Upper lobe of left lung (tissue), 6 donors: ENCODE measurements around the gene FNIP1. TPM values are rescaled to one million over a fixed set of nuclear protein-coding genes. Genes with fewer than 3 reads are reported as not detected.

Experiments used
- ATAC-seq, 2 donors: fragments of 200-7000 bp; cut with Tn5 transposase; one replicate each; pipeline ENCODE4 v1.9.1; 2022; ENCODE audit warnings: mild to moderate bottlenecking in 2 of 2, moderate library complexity in 2 of 2; ENCODE audit not compliant: low FRiP score in 2 of 2
- DNase-seq, 2 donors: peaks; one replicate each; pipeline ENCODE4 v3.0.0-alpha.2; 2019 to 2020
- H3K27ac ChIP-seq, 4 donors: fragments of 200-600 bp; sonication (generic); one replicate each; pipeline ENCODE4 v1.5.1; 2016 to 2019
- H3K27me3 ChIP-seq, 4 donors: fragments of 200-600 bp; sonication (generic); one replicate each; pipeline ENCODE4 v1.5.1; 2017 to 2019
- H3K36me3 ChIP-seq, 4 donors: fragments of 200-600 bp; sonication (generic); one replicate each; pipeline ENCODE4 v1.5.1; 2016 to 2019
- H3K4me1 ChIP-seq, 4 donors: fragments of 200-600 bp; sonication (generic); one replicate each; pipeline ENCODE4 v1.5.1; 2018 to 2019
- H3K4me3 ChIP-seq, 4 donors: fragments of 200-600 bp; sonication (generic); one replicate each; pipeline ENCODE4 v1.5.1; 2017 to 2019; ENCODE audit warnings: mild to moderate bottlenecking in 2 of 4, moderate library complexity in 1 of 4
- H3K9me3 ChIP-seq, 4 donors: fragments of 200-600 bp; sonication (generic); one replicate each; pipeline ENCODE4 v1.5.1; 2018 to 2019
- EP300 ChIP-seq, 4 donors: sonication (generic); formaldehyde crosslinking; IDR thresholded peaks; one replicate each; pipeline ENCODE4 v1.5.1; 2017; ENCODE audit warnings: antibody characterized with exemption in 4 of 4, control low read depth in 2 of 4
- POLR2A ChIP-seq, 4 donors: fragments of 450-650 bp; IDR thresholded peaks; one replicate each; pipeline ENCODE4 v1.5.1; 2016 to 2017; ENCODE audit warnings: antibody characterized with exemption in 4 of 4, mild to moderate bottlenecking in 2 of 4
- POLR2AphosphoS5 ChIP-seq, 2 donors: sonication (generic); formaldehyde crosslinking; IDR thresholded peaks; one replicate each; pipeline ENCODE4 v1.5.1; 2017; ENCODE audit warnings: antibody characterized with exemption in 2 of 2
- WGBS, 2 donors: methylation state at CpG; one replicate each; pipeline ENCODE4 v1.1.5; 2017 to 2018; 5-methylcytosine and 5-hydroxymethylcytosine counted together
- total RNA-seq, 6 donors: library from RNA; depleted of rRNA in 4 of 6; stranded (reverse); fragments of >200 nt in 4 of 6; gene quantifications; one replicate each; pipeline versions ENCODE4 v1.1.0 to v1.2.1, GENCODE V29; 2016 to 2021
- TF ChIP-seq, protein P1 (sequence below), 6 experiments: fragments of 450-650 bp in 4 of 6; fragments of 200-600 bp in 2 of 6; sonication (generic) in 2 of 6; IDR thresholded peaks; one replicate each; pipeline ENCODE4 v1.5.1; 2016 to 2019; ENCODE audit warnings: antibody characterized with exemption in 6 of 6
- donor health status: DM: no; HTN: no; CAD: no; lungs with moderate emphysema.
- donor health status: DM: no; HTN: yes; CAD: no; lungs with severe emphysema.

Gene FNIP1
- total RNA-seq, 6 donors from 2014 or later = 34.4 to 58.7 (median 42.3) TPM

DNA sequence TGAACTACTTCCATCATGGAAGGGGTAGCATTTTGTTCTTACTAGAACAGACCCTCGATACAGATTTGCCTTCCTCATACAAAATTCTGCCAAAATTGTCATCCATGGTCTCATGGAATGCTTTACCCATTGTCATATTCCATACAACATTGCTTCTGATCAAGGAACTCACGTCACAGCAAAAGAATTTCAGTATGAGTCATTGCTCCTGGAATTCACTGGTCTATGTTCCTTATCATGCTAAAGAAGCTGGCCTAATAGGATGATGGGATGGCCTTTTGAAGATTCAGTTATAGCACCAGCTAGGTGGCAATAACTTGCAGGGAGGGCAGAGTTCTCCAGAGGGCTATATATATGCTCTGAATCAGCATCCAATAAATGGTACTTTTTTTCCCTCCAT, 18.2 kb upstream of the FNIP1 start:
- Histone ChIP-seq H3K4me1 (no peaks in the 10 kb centered on the region), H3K4me3 (no peak overlapping the region), H3K36me3 (no peaks in the 10 kb centered on the region), H3K27me3 (no peaks in the 10 kb centered on the region), H3K9me3 (no peaks in the 10 kb centered on the region), H3K27ac (no peak overlapping the region)
- TF ChIP-seq POLR2AphosphoS5 (IDR thresholded peaks at IDR 0.05) = no peak
- no peak for TF ChIP-seq EP300 (IDR thresholded peaks at IDR 0.05)
- TF ChIP-seq, protein P1, sequence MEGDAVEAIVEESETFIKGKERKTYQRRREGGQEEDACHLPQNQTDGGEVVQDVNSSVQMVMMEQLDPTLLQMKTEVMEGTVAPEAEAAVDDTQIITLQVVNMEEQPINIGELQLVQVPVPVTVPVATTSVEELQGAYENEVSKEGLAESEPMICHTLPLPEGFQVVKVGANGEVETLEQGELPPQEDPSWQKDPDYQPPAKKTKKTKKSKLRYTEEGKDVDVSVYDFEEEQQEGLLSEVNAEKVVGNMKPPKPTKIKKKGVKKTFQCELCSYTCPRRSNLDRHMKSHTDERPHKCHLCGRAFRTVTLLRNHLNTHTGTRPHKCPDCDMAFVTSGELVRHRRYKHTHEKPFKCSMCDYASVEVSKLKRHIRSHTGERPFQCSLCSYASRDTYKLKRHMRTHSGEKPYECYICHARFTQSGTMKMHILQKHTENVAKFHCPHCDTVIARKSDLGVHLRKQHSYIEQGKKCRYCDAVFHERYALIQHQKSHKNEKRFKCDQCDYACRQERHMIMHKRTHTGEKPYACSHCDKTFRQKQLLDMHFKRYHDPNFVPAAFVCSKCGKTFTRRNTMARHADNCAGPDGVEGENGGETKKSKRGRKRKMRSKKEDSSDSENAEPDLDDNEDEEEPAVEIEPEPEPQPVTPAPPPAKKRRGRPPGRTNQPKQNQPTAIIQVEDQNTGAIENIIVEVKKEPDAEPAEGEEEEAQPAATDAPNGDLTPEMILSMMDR (IDR thresholded peaks at IDR 0.05) = no peak
- no peak for TF ChIP-seq POLR2A (IDR thresholded peaks at IDR 0.05)
- WGBS, 2 donors = 64 to 75% methylated on average over 2 of the region's 2 CpGs
- no peak for ATAC-seq
- DNase-seq = no peak

DNA sequence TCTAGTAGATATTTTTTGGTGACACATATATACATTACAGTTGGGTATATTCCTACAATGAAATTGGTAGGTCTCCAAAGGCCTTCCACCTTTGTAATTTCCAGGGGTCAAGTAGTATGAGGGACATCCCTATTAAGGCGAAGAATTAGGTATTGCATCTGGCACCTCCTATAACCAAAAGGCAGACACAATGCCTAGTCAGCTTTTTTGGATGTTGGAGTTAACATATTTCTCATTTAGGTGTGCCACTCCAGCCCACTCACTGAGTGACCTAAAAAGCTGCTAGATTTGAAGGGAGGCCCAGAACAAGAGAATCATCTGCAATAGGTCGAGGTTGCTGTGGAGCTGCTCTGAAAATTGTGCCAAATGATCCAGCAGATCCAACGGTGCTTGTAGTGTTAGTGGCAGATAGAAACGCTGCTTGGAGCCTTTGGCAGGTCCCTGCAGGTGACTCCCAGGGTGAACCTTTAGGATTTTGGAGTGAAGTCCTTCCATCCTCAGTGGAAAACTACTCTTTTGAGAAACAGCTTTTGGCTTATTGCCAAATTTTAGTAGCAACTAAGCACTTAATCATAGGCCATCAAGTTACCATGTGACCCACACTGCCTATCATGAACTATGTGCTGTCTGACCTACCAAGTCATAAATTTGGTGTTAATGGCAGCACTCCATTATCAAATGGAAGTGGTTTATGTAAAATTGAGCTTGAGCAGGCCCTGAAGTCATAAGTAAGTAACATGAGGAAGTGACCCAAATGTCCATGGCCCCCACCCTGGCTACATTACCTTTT, 15.7 kb upstream of the FNIP1 start:
- H3K36me3 ChIP-seq = no peaks in the 10 kb centered on the region
- H3K4me3 ChIP-seq = no peak overlapping the region
- H3K4me1 ChIP-seq = no peaks in the 10 kb centered on the region
- ATAC-seq (no peak), DNase-seq (no peak)
- no peaks in the 10 kb centered on the region for H3K9me3 ChIP-seq
- 77 to 84% methylated on average over 4 of the region's 4 CpGs for WGBS, 2 donors
- no peak overlapping the region for H3K27ac ChIP-seq
- TF ChIP-seq, protein P1 (IDR thresholded peaks at IDR 0.05) = no peak
- TF ChIP-seq POLR2A (IDR thresholded peaks at IDR 0.05) (no peak), POLR2AphosphoS5 (IDR thresholded peaks at IDR 0.05) (no peak), EP300 (IDR thresholded peaks at IDR 0.05) (no peak)
- H3K27me3 ChIP-seq = no peaks in the 10 kb centered on the region

DNA sequence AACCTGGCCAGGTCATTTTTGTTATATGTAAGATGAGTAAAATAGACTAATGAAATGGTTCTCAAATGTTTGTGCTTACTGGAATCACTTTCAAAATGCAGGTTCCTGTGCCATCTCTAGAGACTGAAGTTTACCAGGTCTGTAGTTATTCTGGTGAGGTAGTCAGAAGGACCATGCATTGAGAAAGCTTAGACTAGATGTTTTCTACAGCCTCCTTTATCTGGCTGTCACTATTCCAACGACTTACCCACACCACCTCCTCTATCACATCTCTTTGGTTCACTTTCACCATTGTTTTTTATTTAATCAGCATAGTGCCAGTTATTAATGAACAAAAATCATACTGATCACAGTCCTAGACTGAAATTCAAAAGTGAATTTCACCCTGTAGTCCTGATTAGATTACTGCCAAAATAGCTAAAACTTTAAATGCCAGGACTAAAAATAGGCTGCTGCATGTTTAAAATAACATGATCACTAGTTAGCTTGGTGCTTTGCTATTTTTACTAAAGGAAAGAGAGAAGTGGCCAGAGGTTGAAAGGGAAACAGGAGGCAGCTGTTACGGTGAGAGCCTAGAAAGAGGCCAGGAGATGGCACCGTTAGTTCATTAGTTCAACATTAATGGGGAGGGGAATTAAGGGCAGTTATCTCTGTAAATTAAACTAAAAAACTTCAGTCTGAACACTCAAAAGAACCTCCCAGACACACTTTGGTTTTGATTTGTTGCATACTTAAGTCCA, 13.9 kb upstream of the FNIP1 start:
- TF ChIP-seq, protein P1 (IDR thresholded peaks at IDR 0.05) = no peak
- TF ChIP-seq POLR2AphosphoS5 (IDR thresholded peaks at IDR 0.05) = no peak
- TF ChIP-seq POLR2A (IDR thresholded peaks at IDR 0.05) = no peak
- no peak for TF ChIP-seq EP300 (IDR thresholded peaks at IDR 0.05)
- Histone ChIP-seq H3K4me3 (no peak overlapping the region), H3K9me3 (no peaks in the 10 kb centered on the region), H3K4me1 (no peaks in the 10 kb centered on the region), H3K27me3 (no peaks in the 10 kb centered on the region), H3K36me3 (no peaks in the 10 kb centered on the region), H3K27ac (no peak overlapping the region)
- WGBS, 2 donors = 6 to 20% methylated on average over 3 of the region's 3 CpGs
- ATAC-seq (no peak), DNase-seq (no peak)

DNA sequence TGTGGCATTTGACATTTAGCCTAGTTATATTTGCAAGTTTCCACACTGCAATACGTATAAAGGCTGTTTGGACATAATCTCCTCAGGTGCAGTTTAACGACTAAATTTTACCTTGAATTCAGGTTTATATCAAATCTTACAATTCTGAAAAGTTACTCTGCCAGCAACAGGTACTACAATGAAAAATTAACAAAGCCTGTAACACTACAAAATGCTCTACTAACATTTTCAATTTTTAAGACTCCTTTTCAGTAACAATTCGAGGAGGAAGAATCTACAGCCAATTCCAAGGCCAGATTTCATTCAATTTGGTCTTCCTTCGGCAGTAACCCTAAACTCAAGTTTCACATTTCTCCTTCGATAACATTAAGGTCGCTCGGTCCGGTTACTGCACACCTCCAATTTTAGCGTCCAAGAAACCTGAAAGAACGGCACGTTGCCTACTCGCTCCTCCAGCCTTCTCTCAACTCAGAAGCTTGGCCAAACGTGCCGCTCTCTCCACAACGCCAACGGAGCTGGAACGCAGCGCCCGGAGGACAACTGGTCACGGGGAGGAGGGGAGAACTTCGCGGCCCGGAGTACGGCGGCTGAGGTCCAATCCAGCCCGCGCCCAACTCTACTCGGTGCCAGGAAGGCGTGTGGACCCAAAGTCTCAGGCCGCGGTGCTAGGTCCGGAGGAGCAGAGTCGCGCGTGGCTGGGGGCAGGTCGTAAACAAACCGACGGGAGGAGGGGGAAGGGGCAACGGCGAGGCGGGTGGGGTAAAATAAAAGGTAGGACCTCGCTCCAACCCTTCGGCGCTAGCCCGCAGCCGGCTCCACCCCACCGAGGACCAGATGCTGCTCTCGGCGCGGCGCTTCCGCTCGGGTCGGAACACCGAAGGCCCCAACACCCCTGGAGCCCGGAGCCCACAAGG, 681 bp downstream of the FNIP1 start:
- peak; percentile 83 to 87 for ATAC-seq
- peak in 1 of 2 donors; percentile 69 for DNase-seq
- H3K9me3 ChIP-seq = no peaks in the 10 kb centered on the region
- WGBS, 2 donors = 1% methylated on average over 37 to 42 of the region's 56 CpGs
- H3K4me3 ChIP-seq = peak overlapping the region; percentile 79 to 93 (median 88)
- H3K27me3 ChIP-seq = no peaks in the 10 kb centered on the region
- no peaks in the 10 kb centered on the region for H3K36me3 ChIP-seq
- peak overlapping the region; percentile 98 to 99 (median 98) for H3K27ac ChIP-seq
- TF ChIP-seq POLR2AphosphoS5 (IDR thresholded peaks at IDR 0.05) (no peak), POLR2A (IDR thresholded peaks at IDR 0.05) (no peak), EP300 (IDR thresholded peaks at IDR 0.05) (no peak)
- TF ChIP-seq, protein P1 (IDR thresholded peaks at IDR 0.05) = no peak
- H3K4me1 ChIP-seq = peaks cover 17 to 49% (median 25%) of the 10 kb centered on the region in 4 donors
